HG02678 (cell line): ENCODE measurements around the gene MGAT4B.
A peak's percentile ranks its signal among the peaks of the same experiment; 100 is the strongest.
"Not testable (repeated sequence)": the region's sequence is repeated elsewhere in the genome, so short reads cannot be mapped to it uniquely, and the experiment has no call there.

Experiments used
- ATAC-seq: cut with Tn5 transposase; IDR thresholded peaks from one replicate; pipeline ENCODE4 v1.9.1; 2021; ENCODE audit warnings: mild to moderate bottlenecking, moderate library complexity; ENCODE audit not compliant: unreplicated experiment

Gene MGAT4B

DNA sequence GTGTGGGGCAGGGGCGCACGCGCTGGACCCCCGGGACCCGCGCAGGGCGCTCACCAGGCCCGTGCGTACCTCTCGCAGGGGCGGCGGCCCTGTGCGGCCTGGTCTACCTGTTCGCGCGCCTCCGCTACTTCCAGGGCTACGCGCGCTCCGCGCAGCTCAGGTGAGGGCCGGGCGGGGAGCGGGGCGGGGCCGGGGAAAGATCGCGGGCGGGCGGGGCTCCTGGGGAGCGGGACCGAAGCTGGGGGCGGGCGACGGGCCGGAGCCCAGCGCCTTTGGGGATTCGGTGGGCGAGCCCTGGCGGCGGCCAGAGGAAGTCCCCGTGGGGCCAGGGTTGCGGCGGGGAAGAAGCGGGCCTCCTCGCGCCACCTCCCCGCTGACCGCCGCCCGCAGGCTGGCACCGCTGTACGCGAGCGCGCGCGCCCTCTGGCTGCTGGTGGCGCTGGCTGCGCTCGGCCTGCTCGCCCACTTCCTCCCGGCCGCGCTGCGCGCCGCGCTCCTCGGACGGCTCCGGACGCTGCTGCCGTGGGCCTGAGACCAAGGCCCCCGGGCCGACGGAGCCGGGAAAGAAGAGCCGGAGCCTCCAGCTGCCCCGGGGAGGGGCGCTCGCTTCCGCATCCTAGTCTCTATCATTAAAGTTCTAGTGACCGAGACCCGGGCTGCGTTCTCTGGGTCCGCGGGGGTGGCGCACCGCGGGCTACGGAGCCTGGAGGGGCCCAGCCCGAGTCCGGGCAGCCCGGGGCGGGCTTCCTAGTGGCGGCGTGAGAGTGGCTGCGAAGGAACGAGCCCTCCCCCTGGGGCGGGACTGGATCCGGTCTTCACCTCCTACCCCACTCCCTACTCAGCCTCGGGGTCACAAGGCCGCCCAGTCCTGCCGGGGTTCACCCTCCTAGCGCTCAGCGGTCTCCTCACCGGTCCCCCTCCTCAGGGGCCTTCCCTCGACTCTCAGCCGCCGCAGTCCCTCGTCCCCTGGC is 10.5 kb downstream of the MGAT4B start:
- ATAC-seq, result peak; percentile 72

DNA sequence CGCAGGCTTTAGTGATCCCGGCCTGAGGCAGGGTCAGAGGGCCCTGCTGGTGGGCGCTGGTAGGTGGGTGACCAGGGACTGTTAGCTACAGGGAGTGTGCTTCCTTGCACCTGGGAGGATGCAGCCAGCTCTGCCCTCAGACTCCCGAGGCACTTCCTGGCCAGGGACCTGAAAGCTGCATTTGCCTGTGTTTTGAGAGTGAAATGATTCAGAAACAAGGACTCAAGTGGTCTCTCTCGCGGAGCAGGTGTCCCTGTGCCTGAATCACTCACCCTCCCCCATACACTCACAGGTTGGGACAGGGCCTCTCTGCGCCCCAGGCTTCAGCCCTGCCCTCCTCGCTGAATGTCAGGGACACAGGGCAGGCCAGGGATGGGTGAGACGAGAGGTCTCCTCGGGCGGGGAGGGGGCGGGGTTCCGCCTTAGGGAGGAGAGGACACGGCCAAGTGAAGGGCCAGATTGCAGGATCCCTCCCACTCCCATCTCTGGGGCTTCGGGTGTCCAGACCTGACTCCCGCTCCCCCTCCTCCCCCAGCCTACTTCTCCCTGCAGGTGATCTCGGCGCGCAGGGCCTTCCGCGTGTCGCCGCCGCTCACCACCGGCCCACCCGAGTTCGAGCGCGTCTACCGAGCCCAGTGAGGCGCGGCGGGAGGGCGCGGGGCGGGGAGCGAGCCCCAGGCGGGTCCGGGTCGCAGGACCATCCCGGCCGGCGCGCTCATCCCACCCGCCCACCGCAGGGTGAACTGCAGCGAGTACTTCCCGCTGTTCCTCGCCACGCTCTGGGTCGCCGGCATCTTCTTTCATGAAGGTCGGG is 11.4 kb downstream of the MGAT4B start:
- no peak for ATAC-seq

DNA sequence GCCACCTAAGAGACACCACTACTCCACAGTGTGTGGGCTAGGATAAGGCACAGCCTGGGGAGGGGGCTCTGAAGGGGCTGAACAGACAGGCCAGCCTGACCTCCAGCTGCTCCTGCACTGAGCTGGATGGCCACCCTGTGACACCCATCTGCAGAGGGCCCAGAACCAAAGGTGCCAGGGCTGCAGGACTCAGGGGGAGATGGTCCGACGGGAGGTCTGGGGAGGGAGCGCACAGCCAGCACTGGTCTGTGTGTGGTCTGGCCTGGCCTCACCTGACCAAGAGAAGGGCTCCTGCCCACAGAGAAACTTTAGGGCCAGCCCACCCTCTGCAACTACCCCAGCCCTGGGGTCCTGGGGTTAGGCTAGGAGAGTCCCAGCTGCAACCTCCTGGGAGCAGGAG is 12.1 kb downstream of the MGAT4B start:
- no peak for ATAC-seq

DNA sequence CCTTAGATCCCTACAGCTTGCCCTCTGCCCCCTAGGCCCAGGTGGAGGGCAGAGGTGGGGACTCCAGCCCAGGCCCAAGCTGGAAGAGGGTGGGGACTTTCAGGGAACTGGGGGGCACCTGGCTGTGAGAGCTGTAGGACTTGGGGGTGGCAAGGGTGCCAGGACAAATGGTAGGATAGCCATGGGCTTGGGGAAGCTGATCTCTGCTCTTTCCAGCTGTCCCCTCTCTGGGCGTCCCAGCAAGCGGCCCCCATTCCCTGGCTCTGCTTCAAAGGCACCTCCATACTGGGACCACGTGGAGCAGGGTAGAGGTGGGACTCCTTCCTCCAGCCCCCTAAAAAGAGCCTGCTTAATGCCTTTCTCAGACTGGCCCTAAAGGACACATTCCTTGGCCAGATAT is 12.5 kb downstream of the MGAT4B start:
- no peak for ATAC-seq

DNA sequence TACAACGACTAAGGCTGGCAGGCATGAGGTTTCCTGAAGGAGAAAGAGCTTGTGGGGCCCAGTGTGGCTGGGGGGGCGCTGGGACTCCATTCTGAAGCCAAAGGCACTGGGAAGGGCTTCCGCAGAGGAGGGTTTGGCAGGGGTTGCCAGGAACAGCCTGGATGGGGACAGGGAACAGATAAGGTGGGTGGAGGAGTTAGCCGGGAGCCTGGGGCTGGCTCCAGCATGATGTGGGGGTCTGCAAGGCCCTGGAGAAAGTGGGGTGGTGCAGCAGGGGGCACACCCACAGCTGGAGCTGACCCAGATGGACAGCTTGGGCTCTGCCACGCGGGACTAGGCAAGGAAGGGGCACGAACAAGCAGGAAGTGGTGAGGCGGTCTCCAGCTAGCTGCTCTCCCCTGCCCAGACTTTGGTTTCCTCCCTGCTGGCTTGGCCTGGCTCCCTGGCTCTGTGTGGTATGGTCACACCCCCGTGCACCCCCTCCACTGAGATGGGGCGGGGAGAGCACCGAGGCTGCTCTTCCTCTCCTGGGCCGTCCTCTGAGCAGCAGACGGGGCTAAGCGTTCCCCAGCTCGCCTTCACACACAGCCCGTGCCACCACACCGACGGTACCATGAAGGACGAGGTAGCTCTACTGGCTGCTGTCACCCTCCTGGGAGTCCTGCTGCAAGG is 13.1 kb downstream of the MGAT4B start, which contains the start of gene LTC4S:
Gene LTC4S (plus strand): TSS at position 519 of the 672 bp plus-strand sequence. CDS start 95 bp downstream, at position 614.
- peak; percentile 33 for ATAC-seq

DNA sequence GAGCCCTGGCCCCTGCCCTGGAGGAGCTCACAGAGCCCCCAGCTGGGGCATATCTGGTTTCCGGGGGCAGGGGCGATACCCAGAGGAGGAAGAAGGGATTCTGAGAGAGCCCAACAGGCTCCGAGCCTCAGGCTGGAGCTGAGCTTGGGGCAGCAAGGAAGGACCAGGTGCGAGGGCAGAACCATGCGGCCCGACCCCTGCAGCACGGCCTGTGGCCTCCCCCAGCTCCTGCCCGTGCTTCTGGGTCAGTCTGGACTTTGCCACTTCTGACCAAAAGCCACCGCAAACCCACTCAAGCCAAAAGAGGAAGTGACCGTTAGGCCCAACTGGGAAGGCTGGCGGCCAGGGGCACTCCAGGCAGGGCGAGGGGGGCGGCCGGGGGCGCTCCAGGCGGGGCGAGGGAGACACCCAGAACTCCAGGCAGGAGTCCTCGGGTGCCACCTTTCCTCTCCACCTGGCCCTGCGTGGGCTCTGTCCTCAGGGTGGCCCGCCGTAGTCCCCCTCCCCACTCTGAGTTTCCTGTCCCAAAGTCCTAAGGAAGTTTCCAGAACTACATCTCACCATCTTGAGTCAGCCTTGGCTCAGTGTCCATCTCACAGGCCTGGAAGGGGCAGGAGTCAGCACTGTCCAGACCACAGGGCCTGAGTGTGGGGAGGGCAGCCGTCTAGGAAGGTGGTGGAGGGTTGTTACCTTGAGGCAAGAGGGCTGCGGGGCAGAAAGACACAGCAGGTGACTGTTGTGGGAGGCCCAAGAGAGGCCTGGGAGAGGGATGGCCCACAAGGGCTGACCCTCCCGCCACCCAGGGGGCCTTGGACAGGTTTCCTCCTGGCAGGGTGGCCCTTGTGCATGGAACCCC is 13.8 kb downstream of the MGAT4B start:
- ATAC-seq, result no peak

DNA sequence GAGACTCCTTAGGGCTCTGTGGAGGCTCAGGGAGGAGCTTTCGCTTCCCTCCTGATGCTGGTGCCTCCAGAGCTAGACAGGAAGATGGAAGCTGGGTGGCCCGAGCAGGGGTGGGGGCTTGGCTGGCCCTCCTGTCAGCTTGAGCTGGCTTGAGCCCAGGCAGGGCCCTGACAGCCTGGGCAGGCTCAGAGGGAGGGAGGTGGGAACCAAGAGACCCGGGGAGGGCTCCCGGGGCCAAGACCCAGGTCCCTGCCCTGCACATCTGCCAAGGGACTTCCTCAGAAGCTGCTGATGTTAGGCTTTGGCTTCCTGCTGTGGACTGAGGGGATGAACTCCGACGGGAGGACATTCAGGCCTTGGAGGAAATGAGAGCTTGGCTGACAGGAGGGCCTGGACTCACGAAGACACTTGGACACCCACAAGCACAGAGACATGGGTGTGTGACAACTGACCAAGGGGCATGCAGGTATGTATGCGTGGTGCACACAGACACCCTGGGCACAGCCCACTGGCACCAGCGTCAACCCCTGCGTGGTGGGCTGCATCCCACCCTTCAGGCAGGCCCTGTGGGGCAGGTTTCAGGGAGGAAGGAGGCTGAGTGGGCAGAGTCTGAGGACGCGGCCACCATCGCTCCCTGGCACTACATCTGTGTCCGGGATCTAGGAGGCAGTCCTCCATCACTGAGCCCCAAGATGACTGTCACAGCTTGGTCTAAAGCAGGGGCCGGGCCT is 14.6 kb downstream of the MGAT4B start:
- no peak for ATAC-seq

DNA sequence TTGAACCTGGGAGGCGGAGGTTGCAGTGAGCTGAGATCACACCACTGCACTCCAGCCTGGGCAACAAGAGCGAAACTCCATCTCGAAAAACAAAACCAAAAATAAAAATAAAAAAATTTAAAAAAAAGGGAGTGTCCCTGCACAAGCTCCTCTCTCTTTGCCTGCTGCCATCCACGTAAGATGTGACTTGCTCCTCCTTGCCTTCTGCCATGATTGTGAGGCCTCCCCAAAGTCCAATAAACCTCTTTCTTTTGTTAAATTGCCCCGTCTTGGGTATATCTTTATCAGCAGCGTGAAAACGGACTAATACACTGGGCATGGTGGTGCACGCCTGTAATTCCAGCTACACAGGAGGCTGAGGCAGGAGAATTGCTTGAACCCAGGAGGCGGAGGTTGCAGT is 17.4 kb downstream of the MGAT4B start:
- ATAC-seq, result not testable (repeated sequence)

DNA sequence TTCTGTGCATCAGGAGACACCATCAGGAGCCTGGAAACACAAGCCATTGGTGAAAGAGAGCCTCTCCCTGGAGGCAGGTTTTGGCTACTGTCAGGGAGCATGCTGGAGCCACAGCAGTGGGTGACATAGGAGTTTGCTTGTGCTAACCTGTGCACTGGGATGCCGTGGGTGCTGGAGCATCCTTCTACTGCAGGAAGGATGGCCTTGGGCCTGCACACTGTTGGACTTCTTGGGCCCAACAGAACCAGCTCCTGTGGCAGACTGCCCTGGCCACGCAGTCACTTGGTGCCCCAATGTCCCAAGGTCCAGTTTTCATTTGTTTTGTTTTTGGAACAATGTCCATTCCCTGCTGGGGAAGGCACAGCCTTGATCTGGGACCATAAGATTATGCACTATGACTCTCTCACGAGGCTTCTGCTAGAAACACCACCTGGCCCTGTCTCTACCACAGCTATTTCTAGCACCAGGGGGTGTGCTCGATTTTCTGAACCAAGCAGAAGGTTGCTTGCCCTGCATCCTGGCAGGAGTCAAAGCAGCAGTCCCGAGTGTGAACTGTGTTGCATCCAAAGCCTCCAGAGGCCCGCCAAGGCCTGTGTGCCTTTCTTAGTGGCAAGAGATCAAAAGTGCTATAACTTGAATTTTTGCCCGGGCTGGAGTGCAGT is 18.3 kb downstream of the MGAT4B start:
- no peak for ATAC-seq

DNA sequence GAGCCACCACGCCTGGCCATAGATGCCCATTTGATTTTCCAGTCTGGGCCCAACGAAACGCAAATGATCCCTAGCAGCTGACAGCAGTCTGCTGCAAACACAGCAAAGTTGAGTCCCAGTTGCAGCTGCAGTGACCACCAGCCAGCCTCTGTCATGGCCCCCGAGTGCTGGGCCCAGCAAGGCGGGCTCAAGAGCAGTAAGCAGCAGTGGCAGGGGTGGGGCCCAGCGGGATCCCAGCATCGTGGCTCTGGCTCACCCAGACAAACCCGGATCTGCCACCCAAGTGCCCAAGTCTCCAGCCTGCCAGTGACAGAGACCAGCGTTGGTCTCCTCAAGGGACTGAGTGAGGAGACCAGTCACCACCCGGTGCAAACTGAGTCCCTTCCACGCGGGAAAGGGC is 19.8 kb downstream of the MGAT4B start:
- ATAC-seq, result no peak

DNA sequence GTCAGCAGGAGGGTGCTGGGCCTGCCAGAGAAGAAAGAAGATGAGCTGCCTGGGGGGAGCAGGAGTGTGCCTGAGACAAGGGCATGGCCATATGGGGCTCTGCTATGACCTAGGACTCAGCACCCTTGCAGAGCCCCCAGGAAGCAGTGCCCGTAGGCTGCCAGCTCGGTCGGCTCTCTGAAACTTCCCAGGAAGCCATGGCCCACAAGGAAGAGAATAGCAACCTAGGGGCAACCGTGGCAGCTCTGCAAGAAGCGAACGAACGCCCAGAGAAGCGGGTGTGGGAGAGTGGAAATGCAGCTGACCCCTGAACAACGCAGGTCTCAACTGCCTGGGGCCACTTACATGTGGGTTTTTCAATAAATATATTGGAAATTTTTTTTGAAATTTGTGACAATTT is 23.5 kb downstream of the MGAT4B start:
- ATAC-seq, result no peak

DNA sequence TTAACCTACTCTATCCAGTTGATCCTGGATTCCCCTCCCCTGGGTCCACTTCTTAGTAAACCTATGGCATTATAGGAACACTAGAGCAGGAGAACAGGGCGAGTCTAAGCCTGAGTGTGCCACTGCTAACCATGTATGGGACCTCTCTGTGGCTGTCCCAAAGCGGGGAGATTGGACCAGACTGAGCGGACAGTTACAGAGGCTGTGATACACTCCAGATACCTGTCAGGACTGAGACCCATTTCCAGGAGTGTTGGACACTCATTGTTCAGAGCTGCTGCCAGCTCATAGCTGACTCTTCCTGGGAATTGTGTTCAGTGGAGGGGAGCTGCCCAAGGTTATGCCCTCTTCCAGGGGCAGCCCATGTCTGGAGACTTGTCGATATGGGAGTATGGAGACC is 24.8 kb downstream of the MGAT4B start:
- ATAC-seq, result no peak

DNA sequence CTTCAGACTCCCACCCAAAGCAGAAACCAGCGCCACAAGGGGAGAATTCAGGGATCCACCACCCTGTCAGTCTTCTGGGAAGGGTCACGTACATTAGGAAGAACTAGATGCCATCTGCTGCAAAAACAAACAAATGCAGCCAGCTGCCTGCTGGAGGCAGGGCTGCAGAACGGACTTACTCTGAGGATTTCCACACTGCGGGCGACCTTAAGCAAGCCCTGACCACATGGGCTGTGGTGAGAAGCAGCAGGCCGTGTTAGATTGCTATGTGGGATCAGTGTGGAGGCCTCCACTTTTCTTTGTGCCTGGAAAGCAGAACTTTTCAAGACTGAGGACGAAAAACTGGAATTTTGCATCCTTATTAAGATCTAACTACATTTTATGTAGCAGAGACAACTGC is 26.3 kb downstream of the MGAT4B start:
- no peak for ATAC-seq

DNA sequence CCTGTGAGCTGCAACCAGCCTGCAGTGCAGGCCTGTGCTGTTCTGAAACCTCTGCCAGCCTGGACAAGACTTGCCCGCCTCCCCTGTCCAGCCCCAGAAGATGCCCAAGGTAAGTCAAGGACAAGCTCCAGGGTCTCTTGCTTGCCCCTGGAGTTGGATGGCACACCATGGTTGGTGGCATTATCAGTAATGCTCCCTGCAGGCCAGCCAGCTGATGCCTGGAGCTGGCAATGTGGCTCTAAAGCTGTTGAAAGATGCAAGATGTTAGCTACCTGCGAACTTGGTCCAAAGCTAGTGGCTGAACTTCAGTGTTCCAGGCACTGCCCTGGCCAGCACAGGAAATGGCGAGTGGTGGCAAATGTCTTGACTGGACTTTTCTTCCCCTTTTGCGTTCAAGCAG is 26.8 kb downstream of the MGAT4B start:
- ATAC-seq, result no peak

DNA sequence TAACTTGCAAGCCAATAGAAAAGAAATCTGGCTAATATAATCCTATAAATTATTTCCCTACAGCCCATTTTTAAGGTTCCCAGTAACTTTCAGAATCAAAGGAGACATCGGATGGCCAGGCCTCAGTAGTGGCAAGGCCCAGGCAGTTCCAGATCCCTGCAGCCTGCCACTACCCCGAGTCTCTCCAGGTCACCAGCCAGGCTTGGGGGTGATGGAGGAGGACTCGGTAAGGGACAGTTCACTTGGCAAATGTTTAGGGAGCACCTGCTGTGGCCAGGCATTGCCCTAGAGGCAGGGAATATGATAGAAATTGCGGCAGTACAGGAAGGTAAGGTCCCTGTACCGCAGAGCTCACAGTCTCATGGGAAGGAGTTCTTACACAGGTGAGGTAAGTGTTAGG is 28.1 kb downstream of the MGAT4B start:
- no peak for ATAC-seq

DNA sequence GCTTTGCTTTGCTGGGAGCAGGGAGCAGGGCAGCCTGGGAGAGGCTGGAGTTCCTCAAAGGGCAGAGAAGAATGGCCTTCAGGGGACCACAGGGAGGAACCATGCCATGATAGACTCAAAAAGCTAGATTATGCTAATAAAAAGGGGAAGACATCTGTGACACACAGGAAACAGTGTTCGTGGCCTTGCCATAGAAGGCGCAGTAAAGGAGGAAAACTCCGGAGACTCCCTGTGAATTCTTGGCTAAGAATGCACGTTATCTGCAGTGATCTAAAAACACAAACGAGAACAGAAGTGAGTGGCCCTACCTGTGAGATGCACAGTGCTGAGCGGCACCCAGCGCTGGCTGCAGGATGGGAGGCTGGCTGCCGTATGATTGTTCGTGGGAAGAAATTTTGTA is 28.8 kb downstream of the MGAT4B start:
- ATAC-seq, result no peak

DNA sequence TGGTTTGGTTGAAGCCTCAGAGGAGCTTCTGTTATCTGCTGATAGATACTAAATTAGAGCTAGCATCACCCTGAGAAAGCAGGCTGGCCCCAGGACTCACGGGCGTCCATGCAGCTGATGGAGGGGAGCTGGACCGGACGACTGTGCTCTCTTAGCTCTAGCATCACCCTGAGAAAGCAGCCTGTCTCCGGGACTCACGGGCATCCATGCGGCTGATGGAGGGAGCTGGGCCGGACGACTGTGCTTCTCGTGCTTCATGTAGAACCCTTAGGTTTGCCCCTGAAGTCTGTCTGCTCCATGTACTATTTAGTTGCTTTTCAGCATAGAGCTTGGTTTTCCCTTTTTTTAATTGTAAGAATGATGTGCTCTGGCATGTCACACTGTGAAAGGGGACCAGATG is 29.2 kb downstream of the MGAT4B start:
- no peak for ATAC-seq

DNA sequence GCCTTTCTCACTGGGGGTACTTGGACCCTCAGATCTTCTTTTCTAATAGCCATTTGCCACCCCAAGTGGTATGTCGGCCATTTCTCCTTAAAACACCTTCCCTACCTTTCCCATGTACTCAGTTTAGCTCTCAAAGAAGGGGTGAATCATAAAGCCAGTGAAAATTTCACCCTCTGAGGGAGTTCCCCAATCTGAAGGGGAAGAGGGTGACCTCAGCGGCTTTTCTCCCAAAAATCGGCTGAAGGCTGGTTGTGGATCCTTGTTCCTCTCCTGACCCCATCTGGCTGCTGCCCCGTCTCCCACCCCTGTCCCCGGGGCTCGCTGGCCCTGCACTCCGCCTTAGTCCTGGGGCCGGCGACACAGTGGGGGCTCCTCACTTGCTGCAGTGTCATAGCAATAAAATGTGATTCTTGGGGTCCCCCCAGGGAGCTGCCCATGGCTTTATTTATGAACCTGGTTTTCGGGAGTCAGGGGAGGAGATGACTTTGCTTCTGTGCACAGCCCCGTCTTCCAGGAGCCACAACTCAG is 30.2 kb downstream of the MGAT4B start:
- ATAC-seq, result no peak

DNA sequence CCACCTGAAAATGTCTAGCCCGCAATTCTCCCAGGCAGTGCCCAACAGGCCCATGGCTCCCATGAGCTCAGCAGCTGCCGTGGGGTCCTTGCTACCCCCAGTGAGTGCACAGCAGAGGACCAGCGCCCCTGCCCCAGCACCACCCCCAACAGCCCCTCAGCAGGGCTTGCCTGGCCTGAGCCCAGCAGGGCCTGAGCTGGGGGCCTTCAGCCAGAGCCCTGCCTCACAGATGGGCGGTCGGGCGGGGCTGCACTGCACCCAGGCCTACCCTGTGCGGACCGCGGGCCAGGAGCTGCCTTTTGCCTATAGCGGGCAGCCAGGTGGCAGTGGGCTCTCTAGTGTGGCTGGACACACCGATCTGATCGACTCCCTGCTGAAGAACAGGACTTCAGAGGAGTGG is 32.2 kb downstream of the MGAT4B start:
- ATAC-seq, result no peak
